Measurements from ENCODE around the gene DHX15. TPM values are rescaled to one million over a fixed set of nuclear protein-coding genes. Genes with fewer than 3 reads are reported as not detected.

DHX15 gene
- total and polyA plus RNA-seq, 9 of the 15 experiments (the other 6 are each of a cell fraction or from before 2014, with no cell fraction given), result 165 to 287 (median 208) TPM

DNA sequence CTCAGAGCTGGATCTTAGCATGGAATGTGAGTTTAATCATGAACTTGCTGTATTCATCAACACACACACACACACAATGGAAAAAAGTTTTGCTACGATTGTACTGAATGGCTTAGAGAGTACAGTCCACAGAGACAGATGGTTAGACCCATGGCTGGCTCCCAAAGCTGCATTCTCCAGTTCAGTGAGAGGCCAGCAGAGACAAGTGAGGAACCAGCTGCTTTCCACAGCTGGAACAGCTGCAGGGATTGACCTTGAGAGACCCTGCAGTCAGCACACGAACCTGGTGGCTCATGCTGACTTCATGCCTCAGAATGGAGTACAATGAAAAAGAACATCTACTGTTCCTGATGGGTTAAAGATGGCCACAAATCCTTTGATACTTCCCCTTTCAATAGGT is 94.5 kb downstream of the DHX15 start (continued):
- TF ChIP-seq, protein P1, sequence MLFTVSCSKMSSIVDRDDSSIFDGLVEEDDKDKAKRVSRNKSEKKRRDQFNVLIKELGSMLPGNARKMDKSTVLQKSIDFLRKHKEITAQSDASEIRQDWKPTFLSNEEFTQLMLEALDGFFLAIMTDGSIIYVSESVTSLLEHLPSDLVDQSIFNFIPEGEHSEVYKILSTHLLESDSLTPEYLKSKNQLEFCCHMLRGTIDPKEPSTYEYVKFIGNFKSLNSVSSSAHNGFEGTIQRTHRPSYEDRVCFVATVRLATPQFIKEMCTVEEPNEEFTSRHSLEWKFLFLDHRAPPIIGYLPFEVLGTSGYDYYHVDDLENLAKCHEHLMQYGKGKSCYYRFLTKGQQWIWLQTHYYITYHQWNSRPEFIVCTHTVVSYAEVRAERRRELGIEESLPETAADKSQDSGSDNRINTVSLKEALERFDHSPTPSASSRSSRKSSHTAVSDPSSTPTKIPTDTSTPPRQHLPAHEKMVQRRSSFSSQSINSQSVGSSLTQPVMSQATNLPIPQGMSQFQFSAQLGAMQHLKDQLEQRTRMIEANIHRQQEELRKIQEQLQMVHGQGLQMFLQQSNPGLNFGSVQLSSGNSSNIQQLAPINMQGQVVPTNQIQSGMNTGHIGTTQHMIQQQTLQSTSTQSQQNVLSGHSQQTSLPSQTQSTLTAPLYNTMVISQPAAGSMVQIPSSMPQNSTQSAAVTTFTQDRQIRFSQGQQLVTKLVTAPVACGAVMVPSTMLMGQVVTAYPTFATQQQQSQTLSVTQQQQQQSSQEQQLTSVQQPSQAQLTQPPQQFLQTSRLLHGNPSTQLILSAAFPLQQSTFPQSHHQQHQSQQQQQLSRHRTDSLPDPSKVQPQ (CRISPR knock-in tag; IDR thresholded peaks at IDR 0.05; ENCODE audit: borderline replicate concordance), result no peak
- no peak for TF ChIP-seq ATF7 (IDR thresholded peaks at IDR 0.05)

DNA sequence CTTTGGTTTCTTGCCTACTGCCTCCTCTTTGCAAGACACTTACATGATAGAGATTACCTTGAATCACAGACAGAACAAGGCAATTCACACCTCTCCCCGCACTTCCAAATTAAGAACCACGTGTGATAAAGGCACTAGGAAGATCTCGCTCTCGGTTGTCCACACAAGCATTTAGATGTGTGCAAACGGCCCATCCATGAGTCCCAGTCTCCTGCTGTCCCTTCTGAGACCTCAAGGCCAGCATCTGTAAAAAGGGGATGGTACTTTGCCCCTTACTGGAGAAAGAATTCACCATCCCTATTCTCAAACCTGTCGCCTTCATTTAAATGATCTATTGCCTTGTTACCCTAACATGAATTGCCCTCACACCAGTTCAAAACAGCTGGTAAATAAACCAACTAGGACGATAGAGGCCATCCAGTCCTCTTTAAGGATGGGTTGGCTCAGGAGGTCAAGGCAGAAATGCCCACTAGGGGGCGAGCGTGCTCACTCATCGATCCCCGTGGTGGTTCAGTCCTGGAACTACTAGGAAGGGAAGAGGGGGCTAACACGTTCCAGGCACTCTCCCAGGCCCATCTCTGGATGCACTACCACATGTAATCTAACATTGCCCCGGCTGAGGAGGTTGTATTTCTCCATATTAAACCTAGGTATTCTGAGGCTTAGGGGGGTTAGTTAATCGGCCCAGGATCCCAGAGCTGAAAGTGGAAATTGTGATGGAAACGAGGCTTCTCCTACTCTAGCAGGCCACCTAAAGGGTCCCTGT is 95.8 kb downstream of the DHX15 start:
- Histone ChIP-seq H3K79me2 (ENCODE audit: control insufficient read depth, insufficient read depth, low read length) (no peaks in the 10 kb centered on the region), H3K27me3 (ENCODE audit: control insufficient read depth in 2 of 2, insufficient read depth in 2 of 2, low read length in 2 of 2) (peaks cover 0 to 19% of the 10 kb centered on the region in 2 experiments; a peak in 3 of 5 replicates), H3K27ac (ENCODE audit: extremely low read depth, low read depth, low read length) (no peak overlapping the region), H3K9me1 (ENCODE audit: control insufficient read depth, insufficient read depth, low read length) (no peaks in the 10 kb centered on the region), H3K4me3 (no peak overlapping the region), H3K9ac (ENCODE audit: insufficient read depth in 1 of 2, low read depth in 2 of 2, low read length in 2 of 2) (no peak overlapping the region), H2AFZ (ENCODE audit: low read depth, low read length) (no peak overlapping the region; the same call in 1 of the 2 replicates), H3K36me3 (ENCODE audit: control insufficient read depth, insufficient read depth, low read length) (no peaks in the 10 kb centered on the region), H3K4me1 (replicated peaks in 1 of 2; ENCODE audit: control insufficient read depth in 2 of 2, insufficient read depth in 2 of 2, low read length in 2 of 2) (no peaks in the 10 kb centered on the region), H3K9me3 (replicated peaks; ENCODE audit: control insufficient read depth, insufficient read depth, low read depth, low read length) (no peaks in the 10 kb centered on the region), H3K4me2 (ENCODE audit: insufficient read depth, low read length) (no peak overlapping the region), H4K20me1 (replicated peaks; ENCODE audit: control insufficient read depth, insufficient read depth, low read length) (no peaks in the 10 kb centered on the region)
- BruUV-seq (replicated peaks), result no TSS peak
- intact Hi-C loops (cut with micrococcal nuclease) (loop anchor here (1.0 kb wide), 1 partner anchor 199 kb away; no protein-coding TSS in a partner anchor), in situ Hi-C loops (cut with MboI) (loop anchor here (10.0 kb wide), 1 partner anchor 196 kb away; no protein-coding TSS in a partner anchor)
- FAIRE-seq, result peak; percentile 95
- ATAC-seq, result peak; percentile 99
- CTCF ChIA-PET (ENCODE audit: low intra/inter-chr PET ratio), result interaction anchor here (0.6 to 1.3 kb wide), 4 partner anchors 199 to 396 kb away, joined by 3 to 9 read pairs (median 4); no protein-coding TSS in a partner anchor
- POLR2A ChIA-PET, result no interaction called here
- peak; percentile 75 to 86 (median 84) for DNase-seq (ENCODE audit: extremely low read depth in 1 of 4, low spot score in 3 of 4)
- WGBS (ENCODE audit: insufficient coverage, low coverage, missing lambda C conversion rate), result 4% methylated on average over 15 of the region's 15 CpGs
- TF ChIP-seq, protein P2, sequence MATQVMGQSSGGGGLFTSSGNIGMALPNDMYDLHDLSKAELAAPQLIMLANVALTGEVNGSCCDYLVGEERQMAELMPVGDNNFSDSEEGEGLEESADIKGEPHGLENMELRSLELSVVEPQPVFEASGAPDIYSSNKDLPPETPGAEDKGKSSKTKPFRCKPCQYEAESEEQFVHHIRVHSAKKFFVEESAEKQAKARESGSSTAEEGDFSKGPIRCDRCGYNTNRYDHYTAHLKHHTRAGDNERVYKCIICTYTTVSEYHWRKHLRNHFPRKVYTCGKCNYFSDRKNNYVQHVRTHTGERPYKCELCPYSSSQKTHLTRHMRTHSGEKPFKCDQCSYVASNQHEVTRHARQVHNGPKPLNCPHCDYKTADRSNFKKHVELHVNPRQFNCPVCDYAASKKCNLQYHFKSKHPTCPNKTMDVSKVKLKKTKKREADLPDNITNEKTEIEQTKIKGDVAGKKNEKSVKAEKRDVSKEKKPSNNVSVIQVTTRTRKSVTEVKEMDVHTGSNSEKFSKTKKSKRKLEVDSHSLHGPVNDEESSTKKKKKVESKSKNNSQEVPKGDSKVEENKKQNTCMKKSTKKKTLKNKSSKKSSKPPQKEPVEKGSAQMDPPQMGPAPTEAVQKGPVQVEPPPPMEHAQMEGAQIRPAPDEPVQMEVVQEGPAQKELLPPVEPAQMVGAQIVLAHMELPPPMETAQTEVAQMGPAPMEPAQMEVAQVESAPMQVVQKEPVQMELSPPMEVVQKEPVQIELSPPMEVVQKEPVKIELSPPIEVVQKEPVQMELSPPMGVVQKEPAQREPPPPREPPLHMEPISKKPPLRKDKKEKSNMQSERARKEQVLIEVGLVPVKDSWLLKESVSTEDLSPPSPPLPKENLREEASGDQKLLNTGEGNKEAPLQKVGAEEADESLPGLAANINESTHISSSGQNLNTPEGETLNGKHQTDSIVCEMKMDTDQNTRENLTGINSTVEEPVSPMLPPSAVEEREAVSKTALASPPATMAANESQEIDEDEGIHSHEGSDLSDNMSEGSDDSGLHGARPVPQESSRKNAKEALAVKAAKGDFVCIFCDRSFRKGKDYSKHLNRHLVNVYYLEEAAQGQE (IDR thresholded peaks at IDR 0.05; ENCODE audit: borderline replicate concordance), result peak; percentile 64; the same call in 1 of the 2 replicates
- TF ChIP-seq, protein P2 (CRISPR knock-in tag; IDR thresholded peaks at IDR 0.05; ENCODE audit: low read depth), result no peak
- TF ChIP-seq, protein P3, sequence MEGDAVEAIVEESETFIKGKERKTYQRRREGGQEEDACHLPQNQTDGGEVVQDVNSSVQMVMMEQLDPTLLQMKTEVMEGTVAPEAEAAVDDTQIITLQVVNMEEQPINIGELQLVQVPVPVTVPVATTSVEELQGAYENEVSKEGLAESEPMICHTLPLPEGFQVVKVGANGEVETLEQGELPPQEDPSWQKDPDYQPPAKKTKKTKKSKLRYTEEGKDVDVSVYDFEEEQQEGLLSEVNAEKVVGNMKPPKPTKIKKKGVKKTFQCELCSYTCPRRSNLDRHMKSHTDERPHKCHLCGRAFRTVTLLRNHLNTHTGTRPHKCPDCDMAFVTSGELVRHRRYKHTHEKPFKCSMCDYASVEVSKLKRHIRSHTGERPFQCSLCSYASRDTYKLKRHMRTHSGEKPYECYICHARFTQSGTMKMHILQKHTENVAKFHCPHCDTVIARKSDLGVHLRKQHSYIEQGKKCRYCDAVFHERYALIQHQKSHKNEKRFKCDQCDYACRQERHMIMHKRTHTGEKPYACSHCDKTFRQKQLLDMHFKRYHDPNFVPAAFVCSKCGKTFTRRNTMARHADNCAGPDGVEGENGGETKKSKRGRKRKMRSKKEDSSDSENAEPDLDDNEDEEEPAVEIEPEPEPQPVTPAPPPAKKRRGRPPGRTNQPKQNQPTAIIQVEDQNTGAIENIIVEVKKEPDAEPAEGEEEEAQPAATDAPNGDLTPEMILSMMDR (IDR thresholded peaks at IDR 0.05 in 2 of 3, conservative IDR thresholded peaks at IDR 0.05 in 1 of 3; ENCODE audit: insufficient read depth in 2 of 3, low read depth in 1 of 3, low read length in 3 of 3), result peak; percentile 75 to 89 (median 80)

All from K562 (cell line).